HEK293T (cell line): ENCODE data around the gene PXT1.

Source experiments
- ARNT ChIP-seq: fragments of 450-650 bp; IDR thresholded peaks from 2 replicates; pipeline ENCODE4 v1.6.1; 2017; ENCODE audit warnings: mild to moderate bottlenecking
- BHLHE40 ChIP-seq: fragments of 450-650 bp; IDR thresholded peaks from 2 replicates; pipeline ENCODE4 v1.6.1; 2016; ENCODE audit warnings: mild to moderate bottlenecking, moderate library complexity, borderline replicate concordance
- ELF4 ChIP-seq: fragments of 450-650 bp; IDR thresholded peaks from 2 replicates; pipeline ENCODE4 v1.6.1; 2017; ENCODE audit warnings: antibody characterized with exemption
- FOXK2 ChIP-seq: fragments of 450-650 bp; IDR thresholded peaks from 2 replicates; pipeline ENCODE4 v1.6.1; 2016; ENCODE audit warnings: mild to moderate bottlenecking
- L3MBTL2 ChIP-seq: fragments of 450-650 bp; conservative IDR thresholded peaks from 2 replicates; pipeline ENCODE4 v1.6.1; 2016; ENCODE audit warnings: mild to moderate bottlenecking
- NFRKB ChIP-seq: fragments of 450-650 bp; IDR thresholded peaks from 2 replicates; pipeline ENCODE4 v1.6.1; 2016; ENCODE audit warnings: mild to moderate bottlenecking, moderate library complexity
- SP1 ChIP-seq: fragments of 450-650 bp; IDR thresholded peaks from 2 replicates; pipeline ENCODE4 v1.6.1; 2017
- SUZ12 ChIP-seq: fragments of 450-650 bp; IDR thresholded peaks from 2 replicates; pipeline ENCODE4 v1.6.1; 2016; ENCODE audit warnings: mild to moderate bottlenecking
- TARDBP ChIP-seq: fragments of 450-650 bp; IDR thresholded peaks from 2 replicates; pipeline ENCODE4 v1.6.1; 2016

GRCh38 chr6:36370638-36371037, 72.0 kb downstream of the PXT1 start:
- TF ChIP-seq NFRKB (no peak), SUZ12 (no peak), ARNT (no peak), L3MBTL2 (no peak), FOXK2 (no peak), TARDBP (no peak), ELF4 (no peak), SP1 (no peak), BHLHE40 (no peak)
